ENCODE results near the gene WHRN.

Gene WHRN

DNA sequence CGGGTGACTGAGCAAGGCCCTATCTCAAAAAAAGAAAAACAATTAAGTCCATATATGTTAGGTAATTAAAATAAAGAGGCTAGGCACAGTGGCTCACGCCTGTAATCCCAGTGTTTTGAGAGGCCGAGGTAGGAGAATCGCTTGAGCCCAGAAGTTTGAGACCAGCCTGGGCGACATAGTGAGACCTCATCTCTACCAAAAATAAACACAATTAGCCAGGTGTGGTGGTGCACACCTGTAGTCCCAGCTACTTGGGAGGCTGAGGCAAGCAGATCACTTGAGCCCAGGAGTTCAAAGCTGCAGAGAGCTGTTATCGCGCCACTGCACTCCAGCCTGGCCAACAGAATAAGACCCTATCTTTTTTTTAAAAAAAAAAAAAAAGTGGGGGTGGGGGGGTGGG, 12.3 kb downstream of the WHRN start:
- DNase-seq (ENCODE audit: low read depth) = no peak

DNA sequence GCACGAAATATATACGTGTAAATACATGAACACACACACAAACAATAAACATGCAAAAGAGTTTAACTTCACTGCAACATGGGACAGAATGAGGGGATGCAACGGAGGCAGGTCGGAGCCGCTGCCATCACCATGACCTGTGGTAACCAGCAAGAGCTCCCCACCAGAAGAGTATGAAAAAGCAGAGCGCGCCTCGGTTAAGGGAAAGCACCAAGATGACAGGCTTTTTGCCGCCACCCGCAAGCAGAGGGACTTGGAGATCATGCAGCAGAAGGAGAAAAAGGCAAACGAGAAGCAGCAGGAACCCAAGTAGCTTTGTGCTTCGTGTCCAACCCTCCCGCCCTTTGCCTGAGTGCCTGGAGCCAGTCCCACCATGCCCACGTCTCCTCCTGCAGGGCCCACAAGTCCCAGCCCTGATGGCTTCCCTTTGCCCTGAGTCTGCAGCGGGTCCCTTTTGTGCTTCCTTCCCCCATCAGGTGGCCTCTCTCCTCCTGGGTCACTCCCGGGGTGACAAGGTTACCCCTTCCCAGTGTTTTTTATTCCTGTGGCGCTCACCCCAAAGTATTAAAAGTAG, 13.8 kb downstream of the WHRN start:
- no peak for DNase-seq (ENCODE audit: low read depth)

- no peak for DNase-seq (ENCODE audit: low read depth)
Observed at GRCh38 chr9:114489928-114490327, 15.3 kb downstream of the WHRN start.

- no peak for DNase-seq (ENCODE audit: low read depth)
Observed at GRCh38 chr9:114488398-114489129, 16.7 kb downstream of the WHRN start.

GRCh38 chr9:114487607-114488300, 17.5 kb downstream of the WHRN start:
- DNase-seq (ENCODE audit: low read depth) = peak; percentile 83

DNA sequence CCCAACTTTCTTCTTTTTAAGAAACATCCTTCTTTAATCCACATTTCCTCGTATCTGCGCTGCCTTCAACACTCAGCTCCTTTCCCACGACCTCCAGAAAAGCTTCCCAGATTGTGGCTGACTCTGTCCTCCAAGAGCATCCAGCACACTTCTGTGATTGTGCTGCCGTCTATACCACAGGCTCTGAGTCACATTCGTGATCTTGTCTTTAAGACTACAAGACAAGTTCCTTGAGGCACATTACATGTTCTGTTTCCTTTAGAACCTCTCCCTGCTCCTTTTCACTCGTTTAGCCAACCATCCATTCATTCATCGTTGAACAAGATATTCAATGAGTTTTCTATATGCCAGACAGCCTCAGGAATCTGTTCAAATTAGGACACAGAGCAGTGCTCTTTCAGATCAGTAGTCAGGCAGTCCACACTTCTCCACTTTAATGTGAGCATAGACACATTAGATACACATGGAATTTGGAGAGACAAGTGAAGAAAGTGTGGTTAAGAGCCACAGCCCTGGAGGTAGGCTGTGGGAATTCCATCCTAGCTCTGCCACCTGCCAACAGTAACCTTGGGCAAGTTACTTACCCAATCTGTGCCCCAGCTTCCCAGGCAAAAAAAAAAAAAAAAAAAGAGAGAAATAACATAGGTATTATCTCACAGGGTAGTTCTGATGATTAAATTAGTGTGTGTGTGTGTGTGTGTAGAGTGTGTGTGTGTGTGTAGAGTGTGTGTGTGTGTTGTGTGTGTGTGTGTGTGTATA, 18.9 kb downstream of the WHRN start:
- peak; percentile 69 for DNase-seq (ENCODE audit: low read depth)

GRCh38 chr9:114484854-114485443, 20.3 kb downstream of the WHRN start:
- DNase-seq (ENCODE audit: low read depth) = peak; percentile 96

DNA sequence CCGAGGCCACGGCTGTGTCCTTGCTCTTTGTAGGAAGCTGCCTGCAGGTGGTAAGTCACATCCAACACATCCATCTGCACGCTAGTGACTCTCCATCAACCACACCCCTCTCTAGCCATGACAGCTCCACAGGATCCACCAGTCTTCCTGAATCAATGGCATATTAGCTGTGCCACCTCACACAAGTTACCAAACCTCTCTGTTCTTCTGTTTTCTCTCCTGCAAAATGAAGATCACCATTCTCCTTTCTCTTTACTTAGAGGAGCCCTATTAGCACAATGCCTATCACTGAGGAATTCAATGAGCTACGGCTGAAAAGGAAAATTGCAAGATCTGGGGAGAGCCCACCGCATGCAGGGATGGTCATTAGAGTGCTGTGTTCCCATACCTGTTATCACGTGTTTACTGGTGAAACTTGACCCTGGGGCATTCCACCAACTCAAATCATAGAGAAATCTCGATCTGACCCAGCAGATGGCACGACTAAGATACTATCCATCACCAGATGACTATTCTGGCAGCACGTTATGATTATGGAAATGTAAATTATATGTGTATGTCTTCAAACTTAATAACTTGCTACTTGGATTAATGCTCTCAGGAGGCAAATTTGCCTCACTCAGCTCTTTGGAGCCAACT, 20.9 kb downstream of the WHRN start:
- no peak for DNase-seq (ENCODE audit: low read depth)

GRCh38 chr9:114483499-114483898, 21.8 kb downstream of the WHRN start:
- DNase-seq (ENCODE audit: low read depth) = no peak

DNA sequence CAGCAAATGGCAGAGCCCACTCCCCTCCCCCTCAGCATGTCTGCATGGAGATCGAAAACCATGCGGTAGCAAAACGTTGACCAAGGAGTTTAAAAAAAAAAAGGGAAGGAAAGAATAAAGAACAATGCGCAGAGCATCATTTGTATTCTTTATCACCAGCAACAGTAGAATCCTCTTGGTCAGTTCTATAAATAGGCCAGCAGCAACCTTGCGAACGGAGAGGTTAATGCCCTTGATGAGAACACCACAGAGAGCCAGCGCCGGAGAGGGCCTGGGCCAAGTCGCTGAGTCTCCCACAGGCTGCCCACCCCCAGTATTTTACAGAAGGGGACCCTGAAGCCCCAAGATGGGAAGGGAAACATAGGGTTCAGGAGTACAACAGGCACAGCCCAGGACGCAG, 22.7 kb downstream of the WHRN start:
- DNase-seq (ENCODE audit: low read depth) = no peak

DNA sequence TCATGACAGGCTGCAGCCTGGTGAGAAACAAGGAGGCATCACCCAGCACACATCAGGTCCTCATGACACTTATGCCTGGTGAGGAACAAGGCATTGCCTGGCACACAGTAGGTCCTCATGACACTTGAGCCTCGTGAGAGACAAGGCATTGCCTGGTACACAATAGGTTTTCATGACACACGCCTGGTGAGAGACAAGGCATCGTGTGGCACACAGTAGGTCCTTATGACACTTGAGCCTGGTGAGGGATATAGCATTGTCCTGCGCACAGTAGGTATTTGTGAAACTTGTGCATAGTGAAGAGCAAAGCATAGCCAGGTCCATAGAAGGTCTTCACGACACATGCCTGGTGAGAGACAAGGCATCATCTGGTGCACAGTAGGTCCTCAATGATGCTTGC, 23.5 kb downstream of the WHRN start:
- no peak for DNase-seq (ENCODE audit: low read depth)

DNA sequence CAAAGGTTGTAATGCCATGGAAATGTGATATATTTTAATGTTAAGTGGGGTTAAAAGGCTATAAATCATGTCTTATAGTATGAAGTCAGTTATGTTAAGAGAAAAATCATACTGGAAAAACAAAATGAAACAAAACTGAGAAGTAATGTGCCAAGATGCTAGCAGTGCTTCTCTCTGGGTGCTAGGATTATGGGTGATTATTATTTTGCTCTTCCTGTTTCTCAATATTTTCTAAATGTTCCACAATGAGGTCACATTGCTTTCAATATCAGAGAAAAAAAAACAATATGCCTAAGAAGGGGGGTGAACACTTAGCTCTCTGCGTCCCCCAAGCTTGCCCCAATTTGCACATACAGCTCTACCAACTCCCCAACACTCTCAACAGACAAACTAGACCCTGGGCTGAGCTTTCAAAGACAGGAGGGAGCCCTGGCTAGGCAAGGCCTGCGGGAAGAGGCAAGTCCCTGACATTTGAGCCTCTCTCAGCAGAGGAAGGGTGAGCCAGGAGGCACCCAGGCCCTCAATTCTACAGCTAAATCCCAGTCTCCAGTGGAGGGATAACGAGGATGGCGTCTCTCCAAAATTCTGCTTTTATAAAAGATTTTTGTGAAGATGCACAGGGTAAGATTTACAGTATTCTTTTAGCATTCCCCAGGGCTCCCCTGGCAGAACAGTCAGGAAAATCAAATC, 24.4 kb downstream of the WHRN start:
- no peak for DNase-seq (ENCODE audit: low read depth)

DNA sequence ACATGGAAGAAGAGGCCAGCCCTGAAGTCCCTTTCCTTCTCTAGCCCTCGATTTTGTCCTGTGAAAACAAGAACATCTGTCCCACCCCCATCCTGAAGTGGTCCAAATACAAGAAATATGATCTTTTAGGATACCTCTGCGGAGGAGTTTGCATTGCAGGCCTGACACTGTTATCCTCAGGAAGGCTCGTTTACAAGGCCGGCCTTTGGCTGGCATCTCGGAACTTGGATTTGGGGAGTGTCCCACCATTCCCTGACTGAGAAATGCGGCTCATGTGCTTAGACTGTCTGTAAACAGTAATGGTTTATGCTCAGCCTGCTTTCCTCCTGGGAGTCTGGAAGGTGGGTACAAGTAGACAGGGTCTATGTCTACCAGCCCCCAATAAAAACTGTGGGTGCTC, 26.4 kb downstream of the WHRN start:
- no peak for DNase-seq (ENCODE audit: low read depth)

- no peak for DNase-seq (ENCODE audit: low read depth)
Observed at GRCh38 chr9:114478459-114478858, 26.8 kb downstream of the WHRN start.

DNA sequence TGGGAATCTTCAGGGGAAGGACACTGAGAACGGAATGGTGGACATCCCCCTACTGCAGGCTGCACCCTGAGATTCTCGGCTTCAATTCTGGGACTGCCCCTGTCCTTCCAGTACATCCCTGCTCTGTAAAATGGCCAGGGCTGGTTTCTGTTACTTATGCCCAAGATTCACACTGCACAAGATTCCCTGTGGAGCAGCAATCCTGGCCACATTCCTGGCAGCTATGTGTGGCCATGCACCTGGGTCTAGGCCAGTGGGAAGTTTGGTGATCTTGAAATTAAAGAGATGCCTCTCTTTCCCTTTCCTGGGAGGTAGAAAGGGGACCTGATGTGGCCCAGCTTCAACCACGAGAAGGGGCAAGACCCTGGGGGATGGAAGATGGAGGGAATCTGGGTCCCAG, 27.6 kb downstream of the WHRN start:
- DNase-seq (ENCODE audit: low read depth) = no peak

- no peak for DNase-seq (ENCODE audit: low read depth)
Observed at GRCh38 chr9:114476891-114477469, 28.3 kb downstream of the WHRN start.

GRCh38 chr9:114475412-114476135, 29.7 kb downstream of the WHRN start:
- DNase-seq (ENCODE audit: low read depth) = no peak

- no peak for DNase-seq (ENCODE audit: low read depth)
Observed at GRCh38 chr9:114474425-114474824, 30.8 kb downstream of the WHRN start.

DNA sequence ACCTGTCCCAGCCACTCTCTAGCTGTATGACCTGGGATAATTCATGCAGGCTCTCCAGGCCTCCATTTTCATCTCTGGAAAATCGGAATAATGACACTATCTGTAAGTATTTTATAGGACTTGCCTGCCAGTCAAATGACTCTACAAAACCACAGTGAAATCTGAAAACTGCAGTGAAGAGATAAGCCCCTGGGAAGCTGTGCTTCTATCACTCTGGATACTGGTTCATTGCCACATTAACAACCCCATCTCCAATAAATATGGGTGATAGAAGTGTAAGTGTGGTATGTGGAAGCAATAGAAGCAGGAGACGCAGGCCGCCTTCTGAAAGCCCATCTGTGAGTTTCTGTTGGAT, 31.8 kb downstream of the WHRN start:
- no peak for DNase-seq (ENCODE audit: low read depth)

DNA sequence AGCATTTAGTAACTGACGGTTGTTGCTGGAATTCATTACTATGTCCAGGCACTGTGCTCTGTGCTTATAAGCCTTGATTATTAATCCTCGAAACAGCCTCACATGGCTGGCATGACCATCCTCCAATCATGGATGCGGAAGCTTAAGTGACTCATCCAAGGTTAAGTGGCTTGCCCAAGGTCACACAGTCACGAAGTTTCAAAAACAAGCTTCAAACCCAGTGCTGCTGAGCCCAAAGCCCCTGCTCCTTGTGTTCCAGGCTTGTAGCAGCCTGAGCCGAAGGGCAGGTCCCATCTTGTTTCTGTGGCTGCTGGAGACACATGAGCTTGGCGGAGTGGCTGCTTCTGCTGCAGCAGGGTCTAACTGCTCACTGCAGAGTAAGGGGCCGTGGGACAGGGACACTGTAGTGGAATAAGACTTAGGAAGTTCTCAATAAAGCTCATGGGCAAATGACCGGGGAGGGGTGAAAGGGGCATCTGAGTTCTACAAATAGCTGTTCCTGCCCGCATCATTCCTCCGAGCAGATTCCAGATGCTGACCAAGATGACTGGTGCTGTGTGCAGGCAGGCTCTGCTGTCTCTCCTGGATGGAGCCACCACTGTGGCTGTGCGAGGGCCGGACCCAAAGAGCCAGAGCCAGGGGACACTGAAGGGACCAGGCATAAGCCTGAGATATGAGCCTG, 32.4 kb downstream of the WHRN start:
- no peak for DNase-seq (ENCODE audit: low read depth)
